ENCODE data around the gene CTSF.
A peak's percentile ranks its signal among the peaks of the same experiment; 100 is the strongest.

The CTSF gene

GRCh38 chr11:66604155-66604554, 35.7 kb upstream of the CTSF start:
- Histone ChIP-seq H3K27ac (ENCODE audit: low read length) (no peak overlapping the region), H4K20me1 (ENCODE audit: insufficient read depth, low read length) (no peaks in the 10 kb centered on the region), H2AFZ (ENCODE audit: low read depth, low read length) (no peak overlapping the region), H3K27me3 (ENCODE audit: low read depth, low read length) (no peaks in the 10 kb centered on the region), H3K4me2 (ENCODE audit: low read length) (no peak overlapping the region), H3K4me1 (ENCODE audit: low read length) (peaks cover 15% of the 10 kb centered on the region), H3K4me3 (ENCODE audit: low read length) (no peak overlapping the region), H3K36me3 (replicated peaks; ENCODE audit: low read depth, low read length) (peaks cover 26% of the 10 kb centered on the region), H3K9me3 (ENCODE audit: insufficient read depth, low read length) (no peaks in the 10 kb centered on the region), H3K79me2 (ENCODE audit: low read length) (no peaks in the 10 kb centered on the region), H3K9ac (ENCODE audit: low read length) (no peak overlapping the region)
- TF ChIP-seq CTCF (IDR thresholded peaks at IDR 0.05; ENCODE audit: low read depth, low read length) (no peak), EZH2phosphoT487 (IDR thresholded peaks at IDR 0.05; ENCODE audit: low read depth) (no peak)

- H3K27me3 ChIP-seq (ENCODE audit: low read depth, low read length): no peaks in the 10 kb centered on the region
- peaks cover 10% of the 10 kb centered on the region for H3K4me1 ChIP-seq (ENCODE audit: low read length)
- no peaks in the 10 kb centered on the region for H4K20me1 ChIP-seq (ENCODE audit: insufficient read depth, low read length)
- TF ChIP-seq EZH2phosphoT487 (IDR thresholded peaks at IDR 0.05; ENCODE audit: low read depth) (no peak), CTCF (IDR thresholded peaks at IDR 0.05; ENCODE audit: low read depth, low read length) (no peak)
- H3K9ac ChIP-seq (ENCODE audit: low read length): no peak overlapping the region
- no peak overlapping the region for H2AFZ ChIP-seq (ENCODE audit: low read depth, low read length)
- H3K36me3 ChIP-seq (replicated peaks; ENCODE audit: low read depth, low read length): peaks cover 23% of the 10 kb centered on the region
- H3K9me3 ChIP-seq (ENCODE audit: insufficient read depth, low read length): no peaks in the 10 kb centered on the region
- no peak overlapping the region for H3K4me2 ChIP-seq (ENCODE audit: low read length)
- H3K79me2 ChIP-seq (ENCODE audit: low read length): no peaks in the 10 kb centered on the region
- no peak overlapping the region for H3K4me3 ChIP-seq (ENCODE audit: low read length)
- no peak overlapping the region for H3K27ac ChIP-seq (ENCODE audit: low read length)
These were observed 34.7 kb upstream of the CTSF start for GRCh38 chr11:66603072-66603471.

GRCh38 chr11:66600631-66601233, 32.3 kb upstream of the CTSF start:
- Histone ChIP-seq H3K27me3 (ENCODE audit: low read depth, low read length) (no peaks in the 10 kb centered on the region), H3K36me3 (replicated peaks; ENCODE audit: low read depth, low read length) (peaks cover 24% of the 10 kb centered on the region), H3K27ac (ENCODE audit: low read length) (no peak overlapping the region), H3K9ac (ENCODE audit: low read length) (no peak overlapping the region), H3K4me3 (ENCODE audit: low read length) (no peak overlapping the region), H2AFZ (ENCODE audit: low read depth, low read length) (no peak overlapping the region), H3K9me3 (ENCODE audit: insufficient read depth, low read length) (no peaks in the 10 kb centered on the region), H3K79me2 (ENCODE audit: low read length) (no peaks in the 10 kb centered on the region), H3K4me2 (ENCODE audit: low read length) (peak overlapping the region; percentile 6; the same call in 1 of the 2 replicates), H4K20me1 (ENCODE audit: insufficient read depth, low read length) (no peaks in the 10 kb centered on the region), H3K4me1 (ENCODE audit: low read length) (peaks cover 10% of the 10 kb centered on the region)
- no peak for TF ChIP-seq EZH2phosphoT487 (IDR thresholded peaks at IDR 0.05; ENCODE audit: low read depth)
- no peak for TF ChIP-seq CTCF (IDR thresholded peaks at IDR 0.05; ENCODE audit: low read depth, low read length)

GRCh38 chr11:66600219-66600618, 31.8 kb upstream of the CTSF start:
- H2AFZ ChIP-seq (ENCODE audit: low read depth, low read length): no peak overlapping the region
- H3K36me3 ChIP-seq (replicated peaks; ENCODE audit: low read depth, low read length): peaks cover 22% of the 10 kb centered on the region
- no peak overlapping the region for H3K9ac ChIP-seq (ENCODE audit: low read length)
- TF ChIP-seq EZH2phosphoT487 (IDR thresholded peaks at IDR 0.05; ENCODE audit: low read depth): no peak
- TF ChIP-seq CTCF (IDR thresholded peaks at IDR 0.05; ENCODE audit: low read depth, low read length): no peak
- H3K79me2 ChIP-seq (ENCODE audit: low read length): no peaks in the 10 kb centered on the region
- H3K4me3 ChIP-seq (ENCODE audit: low read length): no peak overlapping the region
- H3K4me2 ChIP-seq (ENCODE audit: low read length): no peak overlapping the region
- no peaks in the 10 kb centered on the region for H3K27me3 ChIP-seq (ENCODE audit: low read depth, low read length)
- H3K4me1 ChIP-seq (ENCODE audit: low read length): peaks cover 10% of the 10 kb centered on the region
- H4K20me1 ChIP-seq (ENCODE audit: insufficient read depth, low read length): no peaks in the 10 kb centered on the region
- no peak overlapping the region for H3K27ac ChIP-seq (ENCODE audit: low read length)
- no peaks in the 10 kb centered on the region for H3K9me3 ChIP-seq (ENCODE audit: insufficient read depth, low read length)

Measured in OCI-LY3 (cell line).